GM20000 (cell line): ENCODE measurements around the gene DHX58.

Experiments used
- DNase-seq: peaks from one replicate; pipeline ENCODE4 v3.0.0; 2012; ENCODE audit warnings: low spot score
- TF ChIP-seq, protein P1 (sequence below): IDR thresholded peaks from 2 replicates; pipeline ENCODE4 v1.5.1; 2012; ENCODE audit warnings: mild to moderate bottlenecking, control low read depth; ENCODE audit errors: extremely low read depth, missing control alignments

Gene DHX58

DNA sequence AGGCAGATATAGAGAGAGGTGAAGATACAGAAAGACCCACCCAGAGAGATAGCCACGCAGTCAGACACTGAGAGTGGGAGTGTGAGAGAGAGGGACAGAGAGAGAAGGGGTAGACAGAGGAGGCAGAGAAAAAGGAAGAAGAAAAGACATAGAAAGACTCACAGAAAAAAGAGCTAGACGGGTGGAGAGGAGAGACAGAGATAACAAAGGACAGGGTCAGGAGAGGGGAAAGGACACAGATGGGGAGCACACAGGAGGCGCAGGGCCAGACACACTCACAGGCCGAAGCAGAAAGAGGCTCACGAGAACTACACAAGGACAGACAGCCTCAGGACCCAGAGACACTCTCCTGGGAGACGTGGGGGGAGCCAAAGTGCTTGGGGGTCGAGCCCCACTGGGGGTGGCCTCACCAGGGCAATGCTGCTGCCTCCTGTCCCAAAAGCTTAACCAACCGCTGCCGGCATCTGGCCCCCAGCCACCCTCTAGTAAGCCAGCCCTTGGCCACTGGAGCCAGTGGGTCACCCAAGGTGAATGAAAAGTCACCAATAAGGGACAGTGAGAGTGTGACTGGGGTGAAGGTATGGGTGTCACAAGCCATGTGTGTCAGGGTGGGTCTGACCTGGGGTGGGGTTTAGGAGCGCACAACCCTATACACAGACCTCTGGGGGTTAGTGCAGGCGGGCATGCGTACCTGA is 18.0 kb downstream of the DHX58 start:
- DNase-seq = no peak
- TF ChIP-seq, protein P1, sequence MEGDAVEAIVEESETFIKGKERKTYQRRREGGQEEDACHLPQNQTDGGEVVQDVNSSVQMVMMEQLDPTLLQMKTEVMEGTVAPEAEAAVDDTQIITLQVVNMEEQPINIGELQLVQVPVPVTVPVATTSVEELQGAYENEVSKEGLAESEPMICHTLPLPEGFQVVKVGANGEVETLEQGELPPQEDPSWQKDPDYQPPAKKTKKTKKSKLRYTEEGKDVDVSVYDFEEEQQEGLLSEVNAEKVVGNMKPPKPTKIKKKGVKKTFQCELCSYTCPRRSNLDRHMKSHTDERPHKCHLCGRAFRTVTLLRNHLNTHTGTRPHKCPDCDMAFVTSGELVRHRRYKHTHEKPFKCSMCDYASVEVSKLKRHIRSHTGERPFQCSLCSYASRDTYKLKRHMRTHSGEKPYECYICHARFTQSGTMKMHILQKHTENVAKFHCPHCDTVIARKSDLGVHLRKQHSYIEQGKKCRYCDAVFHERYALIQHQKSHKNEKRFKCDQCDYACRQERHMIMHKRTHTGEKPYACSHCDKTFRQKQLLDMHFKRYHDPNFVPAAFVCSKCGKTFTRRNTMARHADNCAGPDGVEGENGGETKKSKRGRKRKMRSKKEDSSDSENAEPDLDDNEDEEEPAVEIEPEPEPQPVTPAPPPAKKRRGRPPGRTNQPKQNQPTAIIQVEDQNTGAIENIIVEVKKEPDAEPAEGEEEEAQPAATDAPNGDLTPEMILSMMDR = no peak

DNA sequence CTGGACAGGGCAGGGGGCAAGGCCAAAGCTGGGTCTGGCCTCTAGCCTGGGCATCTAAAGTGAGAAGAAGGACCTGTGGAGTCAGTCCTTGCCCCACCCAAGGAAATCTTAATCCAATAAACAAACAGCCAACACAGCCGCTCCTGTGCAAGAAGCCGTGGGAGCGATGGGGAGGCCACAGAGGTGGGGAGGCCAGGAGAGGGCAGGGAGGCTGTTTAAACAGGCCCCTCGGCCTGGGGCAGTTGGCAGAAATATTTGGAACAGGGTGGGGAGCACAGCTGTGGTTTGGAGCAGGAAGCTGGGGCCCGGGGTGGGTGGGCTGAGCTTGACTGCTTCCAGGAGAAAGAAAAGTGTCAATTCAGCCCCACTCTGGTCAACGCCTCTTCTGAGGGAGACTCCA is 19.6 kb downstream of the DHX58 start:
- TF ChIP-seq, protein P1 = no peak
- DNase-seq = no peak

DNA sequence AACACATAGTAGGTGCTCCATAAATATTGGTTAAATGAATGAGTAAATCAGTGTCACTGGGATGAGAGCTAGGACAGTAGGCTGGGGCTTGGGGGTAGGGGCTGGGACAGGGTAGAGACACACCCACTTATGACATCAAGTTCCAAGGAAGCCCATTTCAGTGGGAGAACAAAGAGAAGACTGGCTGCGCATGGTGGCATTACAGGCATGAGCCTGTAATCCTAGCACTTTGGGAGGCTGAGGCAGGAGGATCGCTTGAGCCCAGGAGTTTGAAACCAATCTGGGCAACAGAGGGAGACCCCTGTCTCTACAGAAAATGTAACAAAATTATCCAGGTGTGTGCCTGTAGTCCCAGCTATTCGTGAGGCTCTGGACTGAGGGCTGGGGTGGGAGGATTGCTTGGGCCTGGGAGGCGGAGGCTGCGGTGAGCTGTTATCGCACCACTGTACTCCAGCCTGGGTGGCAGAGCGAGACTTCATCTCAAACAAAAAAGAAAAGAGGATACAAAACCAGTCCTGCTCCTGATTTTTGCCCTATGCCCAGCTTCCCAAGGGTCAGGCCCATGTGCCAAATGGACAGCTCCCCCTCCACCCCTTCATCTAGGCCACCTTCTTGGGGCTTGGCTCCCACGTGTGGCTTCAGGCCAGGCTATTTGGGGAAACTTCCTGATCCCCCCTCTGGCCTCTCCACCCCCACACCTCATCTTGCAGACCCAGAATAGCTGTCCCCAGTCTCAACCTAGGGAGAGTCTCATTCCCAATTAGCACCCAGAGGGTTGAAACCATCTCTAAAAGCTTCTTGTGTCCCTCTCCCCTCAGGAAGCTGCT is 21.3 kb downstream of the DHX58 start:
- no peak for DNase-seq
- TF ChIP-seq, protein P1 = no peak

DNA sequence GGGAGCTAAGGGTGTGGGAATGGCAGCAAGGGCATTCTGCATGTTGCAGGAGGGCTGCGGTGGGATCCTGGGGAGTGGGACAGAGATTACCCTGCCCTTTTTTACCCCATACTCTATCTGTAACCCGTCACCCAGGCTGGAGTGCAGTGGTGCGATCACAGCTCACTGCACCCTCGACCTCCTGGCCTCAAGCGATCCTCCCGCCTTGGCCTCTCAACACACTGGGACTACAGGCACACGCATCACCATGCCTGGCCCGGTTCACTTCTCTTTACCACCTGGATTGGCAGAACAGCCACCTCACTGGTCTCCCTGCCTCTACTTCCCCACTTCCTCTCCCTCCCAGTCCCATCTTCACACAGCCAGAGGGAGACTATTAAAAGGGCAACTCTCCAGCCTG is 23.8 kb downstream of the DHX58 start:
- DNase-seq = no peak
- TF ChIP-seq, protein P1 = no peak

DNA sequence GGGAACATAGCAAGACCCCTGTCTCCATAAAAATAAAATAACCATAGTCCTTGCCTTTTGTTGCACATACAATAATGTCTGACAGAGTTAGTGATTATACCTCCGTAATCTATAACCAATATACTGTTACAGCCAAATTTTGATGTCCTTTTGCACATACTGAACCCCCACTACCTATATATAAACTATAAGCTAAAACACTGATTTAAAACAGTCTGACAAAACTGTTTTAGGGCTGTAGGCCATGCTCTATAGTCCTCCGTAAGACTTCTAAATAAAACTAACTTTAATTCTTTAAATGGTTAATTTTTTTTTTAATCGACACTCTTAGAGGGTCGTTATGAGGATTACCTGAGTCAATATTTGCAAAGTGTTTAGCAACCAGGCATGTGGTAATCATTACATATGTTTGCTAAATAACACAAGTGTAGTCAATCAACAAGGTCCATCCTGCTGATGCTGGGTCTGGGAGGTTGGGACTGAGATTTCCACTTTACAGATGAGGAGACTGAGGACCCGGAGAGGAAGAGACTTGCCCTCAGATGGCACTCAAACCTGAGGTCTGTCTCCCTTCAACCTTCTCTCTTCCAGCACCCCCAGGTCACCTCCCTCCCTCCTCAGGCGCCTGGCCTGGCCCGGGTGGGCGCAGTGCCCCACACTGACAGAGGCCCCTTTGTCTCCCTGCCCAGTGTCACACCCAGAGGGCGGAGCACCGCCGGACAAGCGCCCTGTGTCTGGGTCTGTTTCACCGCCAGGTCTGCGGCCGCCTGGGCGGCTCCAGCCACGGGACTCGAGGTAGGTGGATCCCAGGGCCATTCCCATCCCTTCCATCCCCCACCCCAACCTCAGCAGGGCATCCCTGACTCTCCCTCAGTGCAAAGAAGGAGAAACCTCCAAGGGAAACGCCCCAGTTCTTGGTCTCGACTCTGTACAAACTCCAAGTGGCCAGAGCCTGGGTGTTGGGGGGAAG is 24.5 kb downstream of the DHX58 start:
- DNase-seq = no peak
- TF ChIP-seq, protein P1 = no peak

DNA sequence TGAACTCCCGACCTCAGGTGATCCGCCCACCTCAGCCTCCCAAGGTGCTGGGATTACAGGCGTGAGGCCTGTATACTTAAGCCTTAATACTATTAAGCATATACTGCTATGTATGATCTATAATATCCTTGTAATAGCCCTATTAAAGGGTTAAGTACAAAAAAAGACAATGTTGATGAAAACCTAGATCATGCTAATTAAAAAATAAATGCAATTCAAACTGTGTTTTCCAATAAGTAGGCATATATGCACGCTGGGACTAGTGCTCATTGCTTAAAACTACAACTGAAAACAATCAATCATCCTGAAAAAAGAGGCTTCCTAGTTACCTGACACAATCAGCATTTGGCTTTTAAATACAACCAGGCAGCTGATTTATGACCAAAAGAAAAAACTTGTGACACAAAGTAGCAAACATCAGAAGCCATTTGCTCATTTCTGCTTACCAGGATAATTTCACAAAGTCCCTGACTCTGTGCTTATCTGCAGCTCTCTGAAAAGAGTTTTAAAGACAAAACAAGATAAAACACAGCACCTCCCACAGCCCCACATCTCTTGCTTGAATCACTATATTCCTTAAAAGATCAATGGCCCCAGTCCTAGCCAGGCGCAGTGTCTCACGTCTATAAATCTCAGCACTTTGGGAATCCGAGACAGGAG is 25.3 kb downstream of the DHX58 start:
- TF ChIP-seq, protein P1 = no peak
- no peak for DNase-seq
